GM12878 (cell line): Measurements from ENCODE around the gene BCAS3. TPM values are rescaled to one million over a fixed set of nuclear protein-coding genes. Genes with fewer than 3 reads are reported as not detected.

ENCODE experiments used
- ATAC-seq: fragments of 200-7000 bp; cut with Tn5 transposase; 3 replicates; pipeline ENCODE4 v1.9.1; 2020; ENCODE audit warnings: mild to moderate bottlenecking, moderate library complexity
- BruUV-seq: library from RNA; stranded (reverse); fragments of 400-500 nt; replicated peaks from 2 replicates; lab custom pipeline; 2021; lab: Mats Ljungman, UMichigan
- CTCF ChIA-PET: fragments of 300-600 bp; sonication (Branson Sonifier 250); formaldehyde crosslinking; extraction: SDS; loops from one replicate; lab custom pipeline; 2021; ENCODE audit warnings: inconsistent platforms; lab: Yijun Ruan, JAX
- POLR2A ChIA-PET: fragments of 350-600 bp; formaldehyde crosslinking; extraction: SDS; loops from one replicate; lab custom pipeline; 2021; ENCODE audit warnings: inconsistent platforms; lab: Charles Lee
- RAD21 ChIA-PET: fragments of 300-600 bp; sonication (Branson Sonifier 250); formaldehyde crosslinking; loops from one replicate; lab custom pipeline; 2023; ENCODE audit warnings: antibody characterized with exemption; ENCODE audit not compliant: unreplicated experiment; lab: Charles Lee
- SMC1A ChIA-PET: fragments of 300-600 bp; sonication (Branson Sonifier 250); formaldehyde crosslinking; loops from one replicate; lab custom pipeline; 2023; ENCODE audit not compliant: unreplicated experiment, uncharacterized antibody; lab: Charles Lee
- DNase-seq: peaks from one replicate; pipeline ENCODE4 v3.0.0-alpha.2; 2011; ENCODE audit warnings: low read depth, low spot score
- FAIRE-seq: peaks from 3 replicates; lab custom pipeline; 2011; peaks lifted over from hg19 to GRCh38; lab: Jason Lieb, UNC
- H2AFZ ChIP-seq: 2 replicates; pipeline ENCODE4 v1.6.0; 2011; ENCODE audit warnings: low read depth, low read length, control low read depth; ENCODE audit not compliant: control insufficient read depth
- H3K27ac ChIP-seq: 2 replicates; pipeline ENCODE4 v1.5.1; 2011; ENCODE audit warnings: control low read depth; ENCODE audit not compliant: control insufficient read depth, insufficient read depth
- H3K27me3 ChIP-seq, 2 experiments: replicated peaks in 1 of 2; 2 replicates each; pipeline versions ENCODE4 v1.6.0 to v1.6.1; 2011; ENCODE audit warnings: low read length in 1 of 2; ENCODE audit not compliant: control insufficient read depth in 2 of 2, insufficient read depth in 2 of 2
- H3K36me3 ChIP-seq, 2 experiments: 2 replicates each; pipeline ENCODE4 v1.5.1; 2011; ENCODE audit warnings: low read length in 1 of 2; ENCODE audit not compliant: control insufficient read depth in 2 of 2, insufficient read depth in 2 of 2
- H3K4me1 ChIP-seq: 2 replicates; pipeline ENCODE4 v1.6.1; 2011; ENCODE audit warnings: mild to moderate bottlenecking, low read length, moderate library complexity, mixed read lengths; ENCODE audit not compliant: control insufficient read depth, insufficient read depth
- H3K4me2 ChIP-seq: 2 replicates; pipeline ENCODE4 v1.6.0; 2011; ENCODE audit warnings: control low read depth; ENCODE audit not compliant: control insufficient read depth, insufficient read depth
- H3K4me3 ChIP-seq: fragments of 200-600 bp; sonication (generic); 2 replicates; pipeline ENCODE4 v1.5.1; 2016
- H3K79me2 ChIP-seq: 2 replicates; pipeline ENCODE4 v1.6.0; 2011; ENCODE audit warnings: low read length; ENCODE audit not compliant: control insufficient read depth, insufficient read depth
- H3K9ac ChIP-seq: 2 replicates; pipeline ENCODE4 v1.8.0; 2011; ENCODE audit warnings: low read length, control low read depth, mixed read lengths; ENCODE audit not compliant: control insufficient read depth, insufficient read depth
- H3K9me3 ChIP-seq: replicated peaks from 3 replicates; pipeline ENCODE4 v1.5.1; 2011; ENCODE audit warnings: mild to moderate bottlenecking, low read length; ENCODE audit not compliant: control insufficient read depth, insufficient read depth
- H4K20me1 ChIP-seq: 2 replicates; pipeline ENCODE4 v1.6.0; 2011; ENCODE audit not compliant: control insufficient read depth, insufficient read depth
- CREM ChIP-seq: IDR thresholded peaks from 2 replicates; pipeline ENCODE4 v1.6.1; 2014; ENCODE audit warnings: antibody characterized with exemption, low read depth
- IKZF2 ChIP-seq, 2 experiments: fragments of 450-650 bp; IDR thresholded peaks; 2 replicates each; pipeline ENCODE4 v1.6.1; 2017; ENCODE audit warnings: mild to moderate bottlenecking in 2 of 2, moderate library complexity in 2 of 2
- KAT2A ChIP-seq: conservative IDR thresholded peaks from 2 replicates; pipeline ENCODE4 v1.6.1; 2011; ENCODE audit warnings: low read depth, low read length; ENCODE audit not compliant: control insufficient read depth
- SREBF1 ChIP-seq: IDR thresholded peaks from 2 replicates; pipeline ENCODE4 v1.6.1; 2012; ENCODE audit warnings: mild to moderate bottlenecking, low read length
- YY1 ChIP-seq: IDR thresholded peaks from 2 replicates; pipeline ENCODE4 v1.6.1; 2011; ENCODE audit warnings: low read depth, mild to moderate bottlenecking, low read length
- WGBS: methylation state at CpG from one replicate; pipeline ENCODE4 v1.1.6; 2016; ENCODE audit warnings: low lambda C conversion rate; ENCODE audit not compliant: insufficient replicate concordance, insufficient coverage; ENCODE audit errors: missing lambda C conversion rate; 5-methylcytosine and 5-hydroxymethylcytosine counted together
- in situ Hi-C: fragments of 300-500 bp; cut with MboI; formaldehyde crosslinking; loops from 9 replicates; pipeline ENCODE4 v1.14.3; 2018; ENCODE audit warnings: mixed read lengths
- intact Hi-C: fragments of 100-400 bp; cut with micrococcal nuclease; formaldehyde crosslinking; loops from one replicate; pipeline ENCODE4 v1.14.2; 2022; ENCODE audit not compliant: unreplicated experiment
- polyA plus RNA-seq, 11 experiments: library from polyadenylated mRNA; depleted of rRNA in 4 of 11; unstranded in 6 of 11; stranded (reverse) in 5 of 11; fragments of >200 nt; fragmentation: Nextera tagmentation in 4 of 11; fragmentation: Illumina TruSeq in 1 of 11; extraction: Ambion mirVana in 4 of 11; extraction: Trizol in 1 of 11; gene quantifications; 1 replicate in 1 of 11; 2 replicates in 10 of 11; pipeline versions ENCODE4 v1.2.1 to v1.2.3, GENCODE V29; 2011 to 2016; ENCODE audit warnings: inconsistent platforms in 2 of 11, missing spikeins in 2 of 11, low read depth in 1 of 11
- total RNA-seq, 4 experiments: library from RNA; depleted of rRNA in 3 of 4; stranded (reverse); fragments of >200 nt in 3 of 4; fragmentation: Illumina TruSeq in 1 of 4; extraction: Trizol in 1 of 4; gene quantifications; 2 replicates each; pipeline versions ENCODE4 v1.2.1 to v1.2.3, GENCODE V29; 2013 to 2021

The BCAS3 gene
- total and polyA plus RNA-seq, 10 of the 15 experiments (the other 5 are each of a cell fraction or from before 2014, with no cell fraction given), result 2.1 to 11.0 (median 6.6) TPM

DNA sequence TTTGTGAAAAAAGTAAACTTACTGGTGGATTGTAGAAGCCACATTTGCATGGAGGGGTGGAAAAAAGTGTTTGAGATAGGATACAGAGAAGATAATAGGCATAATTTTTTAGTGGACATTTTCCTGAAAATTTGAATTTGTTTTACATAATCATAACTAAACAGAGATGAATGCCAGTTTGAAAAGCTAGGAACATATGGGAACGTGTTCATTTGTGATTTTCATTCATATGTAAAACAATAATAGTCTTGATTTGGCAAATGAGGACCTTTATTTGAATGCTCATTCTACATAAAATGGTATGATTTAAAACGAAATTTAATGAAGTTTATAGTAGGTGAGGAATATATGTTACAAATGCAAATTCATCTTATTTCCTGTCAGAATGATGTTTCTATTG lies 263.9 kb downstream of the BCAS3 start:
- H3K36me3 ChIP-seq, result no peaks in the 10 kb centered on the region
- no peaks in the 10 kb centered on the region for H3K9me3 ChIP-seq
- no peak for ATAC-seq
- in situ Hi-C loops (no loop called here), intact Hi-C loops (no loop called here)
- RAD21 ChIA-PET, result no interaction called here
- no peak for FAIRE-seq
- H3K9ac ChIP-seq, result no peak overlapping the region
- no TSS peak for BruUV-seq
- TF ChIP-seq IKZF2 (IDR thresholded peaks at IDR 0.05), result no peak
- TF ChIP-seq YY1, result no peak
- 0% methylated on average over 2 of the region's 2 CpGs for WGBS
- CTCF ChIA-PET, result interaction anchor here (1.1 kb wide), 1 partner anchor 221 kb away, joined by 9 read pairs; no protein-coding TSS in a partner anchor
- H2AFZ ChIP-seq, result no peak overlapping the region
- no peak overlapping the region for H3K27ac ChIP-seq
- no peak overlapping the region for H3K4me2 ChIP-seq
- H3K27me3 ChIP-seq, result no peaks in the 10 kb centered on the region
- H3K79me2 ChIP-seq, result no peaks in the 10 kb centered on the region
- POLR2A ChIA-PET, result no interaction called here
- no peaks in the 10 kb centered on the region for H4K20me1 ChIP-seq
- no peak for DNase-seq
- SMC1A ChIA-PET, result no interaction called here
- no peak overlapping the region for H3K4me3 ChIP-seq
- no peaks in the 10 kb centered on the region for H3K4me1 ChIP-seq

DNA sequence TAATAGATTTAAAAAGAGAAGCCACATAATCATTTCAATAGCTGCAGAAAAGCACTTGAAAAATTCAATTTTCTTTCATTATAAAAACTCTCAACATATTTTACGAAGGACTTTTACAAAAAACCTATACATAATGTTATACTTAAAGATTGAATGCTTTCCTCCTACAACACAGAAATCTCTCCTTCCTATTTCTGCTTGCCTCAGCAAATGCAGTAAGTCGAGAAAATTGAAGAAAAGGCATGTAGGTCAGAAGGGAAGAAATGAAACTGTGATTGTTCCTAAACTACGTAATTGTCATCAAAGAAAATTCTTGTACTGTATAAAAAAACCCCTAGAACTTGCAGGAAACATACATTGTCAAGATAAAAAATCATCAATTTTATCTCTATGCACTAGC lies 267.1 kb downstream of the BCAS3 start:
- Histone ChIP-seq H4K20me1 (no peaks in the 10 kb centered on the region), H3K4me2 (no peak overlapping the region), H3K9ac (no peak overlapping the region), H3K27ac (no peak overlapping the region), H3K4me1 (no peaks in the 10 kb centered on the region), H3K9me3 (no peaks in the 10 kb centered on the region), H3K79me2 (no peaks in the 10 kb centered on the region), H2AFZ (no peak overlapping the region), H3K4me3 (no peak overlapping the region), H3K36me3 (no peaks in the 10 kb centered on the region), H3K27me3 (no peaks in the 10 kb centered on the region)
- ChIA-PET CTCF (no interaction called here), RAD21 (no interaction called here), POLR2A (no interaction called here), SMC1A (no interaction called here)
- TF ChIP-seq SREBF1 (no peak), KAT2A (no peak), CREM (no peak)
- ATAC-seq (no peak), FAIRE-seq (no peak), DNase-seq (no peak)
- BruUV-seq, result no TSS peak
- WGBS, result 77% methylated on average over 3 of the region's 3 CpGs
- intact Hi-C loops, result no loop called here
- in situ Hi-C loops, result no loop called here
